Activated B cell treated with CpG ODN at 0.5 μM for 24 hours (primary cell): Measurements from ENCODE around the gene TM4SF4. TPM values are rescaled to one million over a fixed set of nuclear protein-coding genes. Genes with fewer than 3 reads are reported as not detected.
"Not testable (repeated sequence)": the region's sequence is repeated elsewhere in the genome, so short reads cannot be mapped to it uniquely, and the experiment has no call there.

Source experiments
- ATAC-seq: fragments of 200-7000 bp; cut with Tn5 transposase; one replicate; pipeline ENCODE4 v1.10.0; 2021; ENCODE audit warnings: low read depth, mild to moderate bottlenecking, moderate library complexity
- CTCF ChIA-PET: fragments of 350-600 bp; sonication (Branson Sonifier 250); formaldehyde crosslinking; loops from one replicate; lab custom pipeline; 2021; ENCODE audit warnings: antibody characterized with exemption; lab: Charles Lee
- POLR2A ChIA-PET: fragments of 350-600 bp; sonication (Branson Sonifier 250); formaldehyde crosslinking; loops from one replicate; lab custom pipeline; 2021; ENCODE audit warnings: antibody characterized with exemption; lab: Charles Lee
- DNase-seq: peaks from one replicate; pipeline ENCODE4 v3.0.0; 2022
- H3K27ac Mint-ChIP-seq: one replicate; pipeline ENCODE4 v1.8.0; 2020; ENCODE audit warnings: mixed read lengths
- H3K27me3 Mint-ChIP-seq: one replicate; pipeline ENCODE4 v1.8.0; 2021; ENCODE audit warnings: mixed read lengths
- H3K36me3 Mint-ChIP-seq: one replicate; pipeline ENCODE4 v1.8.0; 2021; ENCODE audit warnings: low read depth, mixed read lengths
- H3K4me1 Mint-ChIP-seq: one replicate; pipeline ENCODE4 v1.8.0; 2021; ENCODE audit warnings: mixed read lengths
- H3K4me3 Mint-ChIP-seq: one replicate; pipeline ENCODE4 v1.8.0; 2020; ENCODE audit warnings: mild to moderate bottlenecking, mixed read lengths
- H3K9me3 Mint-ChIP-seq: one replicate; pipeline ENCODE4 v1.8.0; 2020; ENCODE audit warnings: mixed read lengths
- CTCF ChIP-seq: fragments of 200-600 bp; IDR thresholded peaks from one replicate; pipeline ENCODE4 v1.8.0; 2022; ENCODE audit warnings: antibody characterized with exemption, mild to moderate bottlenecking
- intact Hi-C: fragments of 100-400 bp; cut with micrococcal nuclease; formaldehyde crosslinking; loops from one replicate; pipeline ENCODE4 v1.15.1; 2024
- total RNA-seq: library from RNA; stranded (reverse); gene quantifications from 2 replicates; pipeline ENCODE4 v1.2.3, GENCODE V29; 2022

The TM4SF4 gene
- total RNA-seq, 1 donor from 2014 or later: not detected

GRCh38 chr3:149441642-149442041 lies 32.9 kb upstream of the TM4SF4 start:
- H3K27ac Mint-ChIP-seq: no peak overlapping the region
- ATAC-seq (no peak), DNase-seq (no peak)
- H3K36me3 Mint-ChIP-seq: no peaks in the 10 kb centered on the region
- POLR2A ChIA-PET: no interaction called here
- H3K9me3 Mint-ChIP-seq: no peaks in the 10 kb centered on the region
- no peak overlapping the region for H3K4me3 Mint-ChIP-seq
- H3K4me1 Mint-ChIP-seq: peaks cover 1% of the 10 kb centered on the region
- TF ChIP-seq CTCF: no peak
- no peaks in the 10 kb centered on the region for H3K27me3 Mint-ChIP-seq
- CTCF ChIA-PET: no interaction called here
- intact Hi-C loops: no loop called here

- no peaks in the 10 kb centered on the region for H3K27me3 Mint-ChIP-seq
- no peaks in the 10 kb centered on the region for H3K9me3 Mint-ChIP-seq
- no peak overlapping the region for H3K4me3 Mint-ChIP-seq
- DNase-seq: no peak
- H3K36me3 Mint-ChIP-seq: no peaks in the 10 kb centered on the region
- POLR2A ChIA-PET: no interaction called here
- H3K27ac Mint-ChIP-seq: no peak overlapping the region
- CTCF ChIA-PET: no interaction called here
- H3K4me1 Mint-ChIP-seq: peaks cover 1% of the 10 kb centered on the region
- intact Hi-C loops: no loop called here
- TF ChIP-seq CTCF: no peak
- ATAC-seq: no peak
Measured at GRCh38 chr3:149442043-149442442, 32.5 kb upstream of the TM4SF4 start.

- Mint-ChIP-seq H3K27ac (no peak overlapping the region), H3K27me3 (no peaks in the 10 kb centered on the region), H3K36me3 (no peaks in the 10 kb centered on the region), H3K9me3 (no peaks in the 10 kb centered on the region), H3K4me3 (no peak overlapping the region), H3K4me1 (peaks cover 3% of the 10 kb centered on the region)
- ChIA-PET POLR2A (no interaction called here), CTCF (no interaction called here)
- no peak for ATAC-seq
- TF ChIP-seq CTCF: no peak
- no peak for DNase-seq
- intact Hi-C loops: no loop called here
Measured at GRCh38 chr3:149442851-149443544, 31.5 kb upstream of the TM4SF4 start.

GRCh38 chr3:149443545-149443912 lies 31.0 kb upstream of the TM4SF4 start:
- intact Hi-C loops: no loop called here
- H3K27ac Mint-ChIP-seq: no peak overlapping the region
- H3K4me3 Mint-ChIP-seq: no peak overlapping the region
- ChIA-PET CTCF (no interaction called here), POLR2A (no interaction called here)
- H3K9me3 Mint-ChIP-seq: no peaks in the 10 kb centered on the region
- no peak for TF ChIP-seq CTCF
- H3K27me3 Mint-ChIP-seq: no peaks in the 10 kb centered on the region
- H3K36me3 Mint-ChIP-seq: no peaks in the 10 kb centered on the region
- no peak for DNase-seq
- no peak for ATAC-seq
- peaks cover 9% of the 10 kb centered on the region for H3K4me1 Mint-ChIP-seq

- H3K27me3 Mint-ChIP-seq, H3K4me1 Mint-ChIP-seq, H3K4me3 Mint-ChIP-seq, DNase-seq, POLR2A ChIA-PET, CTCF ChIA-PET, H3K9me3 Mint-ChIP-seq, intact Hi-C loops, ATAC-seq, H3K36me3 Mint-ChIP-seq, H3K27ac Mint-ChIP-seq: not testable (repeated sequence)
Measured at GRCh38 chr3:149444867-149445266, 29.6 kb upstream of the TM4SF4 start.
